Activated CD4-positive, alpha-beta memory T cell treated with anti-CD3 and anti-CD28 coated beads for 36 hours (primary cell): ENCODE results near the gene ETV7. TPM values are rescaled to one million over a fixed set of nuclear protein-coding genes. Genes with fewer than 3 reads are reported as not detected.

Experiments
- total RNA-seq, 2 experiments: library from RNA; stranded (reverse); gene quantifications; one replicate each; pipeline ENCODE4 v1.2.3, GENCODE V29; 2021

ETV7 gene
- total RNA-seq, 2 experiments from 2014 or later, result 5.8 to 5.9 TPM

Other genes starting within 250 kb of the ETV7 start
- gene BRPF3, start 190.9 kb downstream of the ETV7 start, total RNA-seq, result 10 to 100 TPM; 16.0 to 18.3 TPM
- gene PNPLA1, start 117.6 kb downstream of the ETV7 start, total RNA-seq, result not detected
- gene BNIP5, start 50.8 kb downstream of the ETV7 start, total RNA-seq, result not detected
- gene PXT1, start 55.2 kb upstream of the ETV7 start, total RNA-seq, result under 1 TPM; 0.22 to 0.29 TPM
- 10 to 100 TPM; 48.0 to 51.0 TPM for gene KCTD20, start 55.3 kb upstream of the ETV7 start, total RNA-seq
- 10 to 100 TPM; 25.8 to 27.5 TPM for gene STK38, start 159.8 kb upstream of the ETV7 start, total RNA-seq
- 100 to 1,000 TPM; 390 to 392 TPM for gene SRSF3, start 206.7 kb upstream of the ETV7 start, total RNA-seq